Globus pallidus (tissue), 1 donor: ENCODE results near the gene RNF169.
A peak's percentile ranks its signal among the peaks of the same experiment; 100 is the strongest.

Experiments used
- DNase-seq: peaks from one replicate; pipeline ENCODE4 v3.0.0-alpha.2; 2015; ENCODE audit warnings: low spot score

Gene RNF169, protein sequence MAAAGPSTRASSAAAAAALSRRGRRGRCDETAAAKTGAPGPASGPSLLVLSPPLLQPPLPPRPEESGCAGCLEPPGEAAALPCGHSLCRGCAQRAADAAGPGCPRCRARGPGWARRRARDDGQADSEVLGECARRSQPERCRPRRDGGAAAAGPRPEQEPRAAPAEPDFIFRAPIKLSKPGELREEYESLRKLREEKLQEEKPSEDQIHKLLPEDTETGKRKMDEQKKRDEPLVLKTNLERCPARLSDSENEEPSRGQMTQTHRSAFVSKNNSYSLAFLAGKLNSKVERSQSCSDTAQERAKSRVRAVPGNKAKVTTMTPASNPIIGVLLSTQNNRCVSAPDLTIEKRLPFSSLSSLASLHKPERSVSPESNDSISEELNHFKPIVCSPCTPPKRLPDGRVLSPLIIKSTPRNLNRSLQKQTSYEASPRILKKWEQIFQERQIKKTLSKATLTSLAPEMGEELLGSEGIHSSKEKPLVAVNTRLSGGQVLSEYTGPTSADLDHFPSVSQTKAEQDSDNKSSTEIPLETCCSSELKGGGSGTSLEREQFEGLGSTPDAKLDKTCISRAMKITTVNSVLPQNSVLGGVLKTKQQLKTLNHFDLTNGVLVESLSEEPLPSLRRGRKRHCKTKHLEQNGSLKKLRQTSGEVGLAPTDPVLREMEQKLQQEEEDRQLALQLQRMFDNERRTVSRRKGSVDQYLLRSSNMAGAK

DNA sequence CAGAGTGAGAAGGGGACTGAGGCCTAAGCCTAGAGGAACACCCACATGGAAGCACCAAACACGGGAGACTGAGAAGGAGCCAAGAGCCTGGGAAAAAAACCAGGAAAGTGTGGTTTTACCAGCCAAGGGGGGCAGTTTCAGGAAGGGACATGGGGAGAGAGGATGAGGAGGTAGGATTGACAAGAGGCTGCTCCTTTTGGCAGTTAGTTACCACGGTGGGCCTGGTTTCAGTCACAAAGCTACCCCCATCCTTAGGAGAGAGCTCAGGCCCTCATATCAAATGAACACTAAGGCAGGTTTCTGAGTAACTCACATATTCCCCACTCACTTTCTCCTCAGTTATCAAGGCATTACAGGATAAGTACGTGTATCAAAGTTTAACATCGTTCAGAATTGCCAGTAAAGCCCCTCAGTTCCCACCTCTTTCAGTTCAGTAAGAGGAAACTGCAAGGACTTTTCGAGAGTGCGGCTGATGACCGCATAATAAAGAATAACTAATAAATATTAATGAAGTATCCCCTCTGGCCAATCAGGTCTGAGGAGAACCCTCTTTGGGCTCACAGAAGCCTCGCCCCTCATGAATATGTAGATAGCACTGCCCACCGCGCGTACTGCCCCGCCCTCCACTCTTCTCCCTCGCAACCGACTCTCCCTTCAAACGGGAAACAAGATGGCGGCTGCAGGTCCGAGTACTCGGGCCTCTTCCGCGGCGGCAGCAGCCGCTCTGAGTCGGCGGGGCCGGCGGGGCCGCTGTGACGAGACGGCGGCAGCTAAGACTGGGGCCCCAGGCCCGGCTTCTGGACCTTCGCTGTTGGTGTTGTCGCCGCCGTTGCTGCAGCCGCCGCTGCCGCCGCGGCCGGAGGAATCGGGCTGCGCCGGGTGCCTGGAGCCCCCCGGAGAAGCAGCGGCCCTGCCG lies at the start of gene RNF169:
Gene RNF169, plus strand, starts transcription at position 639 of the 916 bp plus-strand sequence. Its CDS starts 32 bp downstream, at position 671.
- DNase-seq, result peak; percentile 98

DNA sequence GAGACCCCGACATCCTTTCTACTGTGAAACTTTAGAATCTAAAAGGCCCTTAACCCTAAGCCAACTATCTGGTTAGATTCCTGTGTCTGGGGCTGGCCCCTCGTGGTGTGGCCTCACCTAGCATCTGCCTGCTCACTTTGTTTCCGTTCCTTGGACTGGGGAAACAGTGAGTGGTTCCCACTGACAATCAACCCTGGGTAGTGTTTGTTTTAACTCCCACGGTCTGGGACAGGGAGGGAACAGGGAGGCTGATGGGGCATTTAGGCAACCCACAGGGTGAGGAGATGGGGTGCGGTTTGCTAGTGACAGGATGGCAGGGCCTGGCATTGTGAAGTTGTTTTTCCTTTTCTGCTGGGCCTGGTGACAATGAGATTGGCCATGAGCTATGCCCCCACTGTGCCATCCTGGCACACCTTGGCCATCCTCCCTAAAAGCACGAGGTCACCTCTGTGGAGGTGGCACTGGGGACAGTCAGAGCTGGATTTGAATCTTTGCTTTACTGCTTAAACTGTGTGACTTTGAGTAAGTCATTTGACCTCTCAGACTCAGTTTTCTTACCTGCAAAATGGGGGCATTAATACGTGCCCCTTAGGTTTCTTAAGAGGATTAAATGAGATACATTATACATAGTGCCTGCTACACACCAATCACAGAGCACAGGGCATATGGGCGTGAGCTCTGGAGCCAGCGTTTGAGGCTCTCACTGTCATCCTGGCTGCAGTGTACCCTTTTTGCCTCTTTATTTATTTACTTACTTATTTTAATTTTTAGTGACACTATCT lies 48.8 kb upstream of the RNF169 start:
- DNase-seq, result no peak

DNA sequence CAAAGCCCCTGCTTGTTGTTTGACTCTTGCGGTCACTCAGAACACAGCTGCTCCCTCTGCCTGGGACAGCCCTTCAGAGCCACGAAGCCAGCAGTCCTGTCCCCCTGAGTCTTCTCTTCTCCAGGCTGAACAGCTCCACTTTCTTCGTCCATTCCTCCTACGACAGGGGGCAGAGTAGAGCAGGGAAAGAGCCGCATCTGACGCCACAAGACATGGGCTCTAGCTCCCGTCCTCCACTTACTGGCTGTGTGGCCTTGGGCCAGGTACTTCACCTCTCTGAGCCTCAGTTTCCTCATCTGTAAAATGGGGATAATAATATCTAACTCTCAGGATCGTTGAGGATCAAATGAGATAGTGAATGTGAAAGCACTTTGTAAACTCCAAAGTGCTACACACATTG lies 47.3 kb upstream of the RNF169 start:
- no peak for DNase-seq

DNA sequence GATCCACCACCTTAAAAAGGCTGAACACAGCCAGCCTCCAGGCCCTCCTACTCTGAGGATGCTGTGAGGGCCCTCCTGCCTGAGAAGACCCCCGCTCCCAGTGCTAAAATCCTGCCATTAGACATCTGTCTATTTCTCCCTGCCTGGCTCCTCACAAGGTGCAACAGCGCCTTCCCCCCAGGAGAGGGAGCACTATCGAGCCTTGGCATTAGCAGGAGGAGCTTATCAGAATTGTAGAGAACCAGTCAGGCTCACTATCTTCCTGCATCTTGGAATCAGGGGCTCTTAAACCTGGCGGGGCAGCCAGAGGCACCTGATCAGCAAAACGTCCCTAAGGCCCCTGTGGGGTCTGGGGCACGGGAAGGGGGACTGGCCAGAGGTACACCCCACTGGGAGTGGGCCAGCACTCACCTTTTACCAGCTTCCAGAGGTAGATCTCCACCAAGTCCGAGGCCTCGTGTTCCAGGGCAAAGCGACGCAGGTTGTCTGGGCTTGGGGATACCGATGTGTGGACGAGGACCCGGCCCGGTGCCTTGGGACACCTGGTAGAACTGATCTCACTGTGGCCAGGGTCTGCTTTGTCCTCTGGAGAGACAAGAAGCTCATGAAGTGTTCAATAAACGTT lies 46.2 kb upstream of the RNF169 start:
- peak; percentile 66 for DNase-seq

DNA sequence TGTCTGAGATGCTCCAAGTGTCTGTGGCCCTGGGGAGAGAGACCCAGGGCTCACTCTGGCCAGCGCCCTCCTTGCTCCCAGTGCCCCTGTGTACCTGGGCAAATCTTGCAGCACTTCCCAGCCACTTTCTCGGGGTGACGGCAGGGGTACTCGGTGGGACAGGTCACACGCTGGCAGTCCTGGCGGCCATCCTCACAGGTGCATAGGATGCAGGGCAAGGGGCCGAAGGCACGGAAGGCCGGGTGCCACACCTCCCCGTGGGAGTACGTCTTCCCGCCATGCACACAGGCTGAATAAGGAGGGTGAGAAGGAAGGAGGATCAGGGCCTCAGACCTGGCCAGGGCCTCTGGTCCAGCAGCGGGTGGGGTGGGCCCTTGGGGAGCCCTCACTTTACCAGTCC lies 45.4 kb upstream of the RNF169 start:
- DNase-seq, result no peak

DNA sequence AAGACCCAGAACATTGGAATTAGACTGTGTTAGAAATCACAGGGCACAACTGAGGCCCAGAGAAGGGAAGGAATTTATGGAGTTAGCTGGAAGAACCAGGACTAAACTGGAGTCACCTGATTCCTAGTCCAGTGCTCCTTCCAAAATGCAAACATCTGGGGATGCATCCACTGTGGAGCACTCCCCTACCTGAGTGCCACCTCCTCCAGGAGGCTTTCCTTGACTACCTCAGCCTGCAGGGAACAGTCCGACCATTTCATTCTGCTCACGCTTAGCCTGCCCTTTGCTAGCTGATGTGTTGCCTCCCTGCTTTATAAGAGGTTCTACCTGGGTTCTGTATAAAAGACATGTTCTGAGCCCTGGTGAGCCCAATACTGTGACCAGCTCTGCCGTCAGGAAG lies 41.5 kb upstream of the RNF169 start:
- DNase-seq, result no peak

DNA sequence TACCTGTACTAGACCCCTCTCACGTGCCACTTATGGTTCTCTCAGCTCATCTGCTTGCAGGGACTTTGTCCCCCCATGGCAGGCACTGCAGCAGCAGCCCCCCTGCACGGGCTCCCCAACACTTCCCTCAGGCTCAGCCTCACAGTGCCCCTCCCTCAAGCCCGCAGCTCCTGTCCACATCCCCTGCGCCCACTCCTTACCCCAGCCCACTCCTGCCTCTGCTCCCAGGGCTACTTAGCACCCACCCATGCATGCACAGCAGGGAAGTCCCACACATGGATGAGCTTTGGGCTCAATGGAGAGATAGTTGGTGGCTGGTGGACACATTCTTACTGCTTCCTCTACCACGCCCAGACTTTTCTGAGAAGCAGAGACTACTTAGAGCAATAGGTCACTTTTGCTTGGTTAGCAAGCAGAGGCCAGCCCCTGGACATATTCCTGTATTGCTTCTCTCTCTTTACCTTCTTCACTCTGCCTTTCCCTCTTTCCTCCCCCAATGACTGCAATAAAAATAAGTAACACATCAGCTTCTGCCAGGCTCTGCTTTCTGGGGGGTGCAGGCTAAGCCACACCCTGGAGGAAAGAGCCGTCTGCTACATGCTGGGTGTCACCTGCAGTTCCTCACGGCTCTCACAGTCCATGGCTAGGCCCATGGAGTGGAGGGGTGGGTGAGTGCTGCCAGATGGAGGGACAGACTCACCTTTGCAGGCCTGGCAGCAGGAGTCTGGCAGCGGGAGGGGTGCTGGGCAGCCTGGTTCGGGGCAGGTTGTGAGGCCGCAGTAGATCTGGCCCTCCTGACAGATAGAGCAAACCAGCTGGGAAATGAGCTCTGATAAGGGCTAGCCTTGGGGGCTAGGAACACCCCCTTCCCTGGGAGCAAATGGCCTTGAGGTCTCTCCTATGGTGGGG lies 40.8 kb upstream of the RNF169 start:
- DNase-seq, result no peak

DNA sequence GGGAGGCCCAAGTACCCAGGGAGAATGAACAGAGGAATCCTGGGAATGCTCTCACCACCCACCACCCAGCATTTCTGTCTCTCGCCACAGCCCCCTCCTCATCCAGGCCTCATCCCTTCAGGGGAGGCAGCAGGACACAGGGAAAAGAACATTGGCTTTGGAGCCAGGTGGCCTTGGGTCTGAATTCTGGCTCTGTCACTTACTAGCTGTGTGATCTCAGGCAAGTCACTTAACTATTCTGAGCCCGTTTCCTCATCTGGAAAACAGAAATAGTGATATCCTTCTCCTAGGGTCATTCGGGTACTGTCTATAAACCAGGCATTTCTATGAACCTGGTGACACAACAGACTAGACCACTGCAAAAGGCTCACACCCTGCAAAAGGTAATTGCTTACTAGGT lies 39.5 kb upstream of the RNF169 start:
- DNase-seq, result no peak

DNA sequence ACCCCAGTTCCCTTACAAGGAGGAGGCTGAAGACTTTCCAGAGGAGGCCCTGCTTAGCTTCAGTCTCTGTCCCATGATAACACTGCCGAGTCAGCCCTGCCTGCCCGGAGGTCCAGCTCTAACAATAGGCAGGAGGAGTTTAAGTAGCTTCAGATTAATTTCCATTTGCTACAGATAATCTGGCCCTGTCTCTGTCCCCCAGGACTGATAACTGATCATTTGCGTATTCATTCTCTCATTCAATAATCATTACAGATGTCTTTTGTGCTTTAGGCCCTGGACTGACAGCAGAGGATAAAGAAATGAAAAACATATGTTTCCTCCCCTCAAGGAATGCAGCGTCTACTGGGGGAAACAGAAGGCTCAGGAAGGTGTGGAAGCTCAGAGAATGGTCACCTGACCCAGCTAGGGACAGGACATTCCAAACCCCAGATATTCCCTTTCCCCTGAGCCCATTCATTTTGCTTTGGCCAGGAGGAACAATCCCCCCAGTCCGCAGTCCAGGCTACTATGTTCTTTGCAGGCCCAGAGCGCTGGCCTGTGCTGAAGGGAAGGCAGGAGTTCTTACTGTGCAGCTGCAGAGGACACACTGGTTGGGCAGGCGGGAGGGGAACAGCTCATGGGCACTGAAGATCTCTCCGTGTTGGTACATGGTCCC lies 38.2 kb upstream of the RNF169 start:
- no peak for DNase-seq

DNA sequence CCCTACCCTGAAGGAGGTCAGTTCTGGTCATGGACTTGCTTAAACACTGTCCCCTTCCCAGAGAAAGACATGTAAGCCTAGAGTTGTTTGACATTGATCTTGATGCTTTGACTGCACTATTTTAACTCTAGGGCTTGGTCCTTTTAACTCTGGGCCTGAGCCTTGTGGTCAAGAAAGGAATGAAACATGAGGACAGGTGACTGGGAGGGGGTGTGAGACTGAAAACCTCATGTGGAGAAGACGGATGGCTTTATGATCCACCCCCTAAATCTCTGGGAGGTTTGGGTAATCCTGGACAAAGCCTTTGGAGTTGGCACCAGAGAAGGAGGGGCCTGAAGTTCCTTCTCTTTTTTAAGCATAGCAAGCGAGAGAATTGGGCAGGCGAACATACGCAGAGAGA lies 35.0 kb upstream of the RNF169 start:
- DNase-seq, result no peak

DNA sequence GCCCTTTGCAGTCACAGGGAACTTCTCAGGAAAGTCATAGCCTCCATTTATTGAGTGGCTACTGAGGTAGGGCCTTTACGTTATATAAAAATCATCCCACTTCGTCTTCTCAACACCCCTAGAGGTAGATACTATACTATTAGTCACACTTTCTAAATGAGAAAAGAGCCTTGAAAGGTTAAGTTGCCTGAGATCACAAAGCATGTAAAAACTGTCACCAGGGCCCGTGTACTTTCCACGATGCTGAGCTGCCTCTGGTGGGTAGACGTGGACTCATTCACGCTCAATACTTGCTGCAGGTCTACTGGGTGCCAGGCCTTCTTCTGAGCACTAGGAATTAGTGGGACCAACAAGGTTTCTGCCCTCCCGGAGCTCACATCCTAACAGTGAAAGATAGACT lies 33.7 kb upstream of the RNF169 start:
- no peak for DNase-seq

DNA sequence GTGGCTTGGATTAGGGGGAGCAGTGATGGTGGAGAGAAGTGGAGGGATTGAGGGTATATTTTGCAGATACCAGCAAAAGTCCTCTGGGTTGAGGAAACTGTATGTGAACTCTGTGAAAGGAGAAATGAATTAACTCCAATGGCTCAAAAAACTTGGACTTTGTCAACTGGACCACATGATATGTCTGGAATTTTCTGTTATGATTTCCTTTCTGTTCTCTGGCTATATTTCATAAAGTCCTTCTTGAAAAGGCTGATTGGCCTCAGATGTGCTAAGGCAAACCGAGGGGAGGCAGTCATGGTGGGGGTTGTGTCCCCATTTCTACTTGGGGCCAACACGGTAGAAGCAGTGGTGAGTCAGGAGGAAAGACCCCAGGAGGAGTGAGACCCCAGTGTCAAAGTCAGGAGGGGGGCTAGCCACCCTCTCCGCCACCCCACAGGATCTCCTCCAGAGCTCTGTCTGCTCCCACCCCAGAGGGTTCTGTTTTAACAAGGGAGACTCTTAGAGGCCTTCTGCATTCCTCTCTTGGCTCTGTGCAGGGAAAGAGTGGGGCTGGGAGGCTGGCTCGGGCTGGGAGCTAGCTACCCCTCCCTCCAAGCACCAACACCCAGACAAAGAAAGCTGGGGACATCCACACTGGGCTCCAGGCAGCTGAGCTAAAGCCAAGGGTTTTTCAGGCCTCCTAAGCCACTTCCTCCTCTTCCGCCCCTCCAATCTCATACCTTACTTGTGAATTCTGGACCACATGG lies 31.3 kb upstream of the RNF169 start:
- no peak for DNase-seq

DNA sequence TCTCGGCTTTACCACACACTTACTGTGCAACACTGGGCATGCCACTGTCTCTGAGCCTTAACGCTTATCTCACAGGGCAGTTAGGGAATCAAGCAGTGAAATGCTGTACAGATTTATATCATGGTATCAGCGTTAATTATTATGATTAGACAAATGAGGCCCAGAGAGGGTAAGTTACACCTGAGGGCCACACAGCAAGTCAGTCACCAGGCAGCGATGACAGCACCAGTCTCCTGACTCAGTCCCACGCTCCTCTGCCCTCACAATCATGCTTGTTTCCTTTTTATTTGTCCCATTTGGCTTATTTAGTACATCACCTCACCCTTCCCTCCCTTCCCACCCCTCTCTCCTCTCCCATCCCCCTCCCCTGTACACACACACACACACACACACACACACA lies 29.6 kb upstream of the RNF169 start:
- no peak for DNase-seq

DNA sequence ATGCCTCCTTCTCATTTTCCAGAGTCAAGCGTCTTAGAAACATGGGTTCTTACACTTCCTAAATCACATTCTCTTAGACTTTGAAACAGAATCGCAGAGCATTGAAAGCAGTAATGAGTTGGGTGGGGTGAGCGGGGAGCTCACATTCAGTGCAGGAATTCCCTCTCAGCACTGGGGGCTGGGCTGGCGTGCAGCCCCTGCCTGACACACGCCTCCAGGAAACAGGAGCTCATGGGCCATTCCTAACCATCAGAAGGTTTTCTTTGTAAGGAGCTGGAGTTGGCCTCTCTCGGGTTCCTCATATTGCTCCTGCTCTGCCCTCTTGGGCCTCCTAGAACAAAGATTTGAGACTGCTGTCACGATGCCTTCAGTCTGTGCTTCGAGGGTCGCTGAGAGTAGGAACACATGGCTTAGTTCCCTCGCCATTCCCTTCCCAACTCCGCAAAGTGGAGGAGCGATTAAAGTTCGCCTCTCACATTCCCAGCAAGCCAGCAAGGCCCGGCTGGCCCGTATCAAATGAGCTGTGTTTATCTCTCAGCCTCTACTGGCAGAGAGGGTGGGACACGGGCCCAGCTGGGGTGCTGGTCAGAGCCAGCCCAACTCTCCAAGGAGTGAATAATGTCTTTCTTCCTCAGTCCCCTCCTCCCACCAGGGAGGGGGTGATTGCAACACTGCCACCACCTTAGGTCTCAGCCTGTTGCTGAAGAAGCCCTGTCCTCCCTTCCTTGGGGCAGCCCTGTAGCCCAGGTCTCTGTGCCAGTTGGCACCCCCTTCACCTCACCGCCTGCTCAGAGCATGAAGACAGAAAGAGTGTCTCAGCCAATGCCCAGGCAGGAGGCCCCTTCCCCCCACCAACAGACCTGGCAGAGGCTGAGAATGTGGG lies 27.8 kb upstream of the RNF169 start:
- peak; percentile 90 for DNase-seq

DNA sequence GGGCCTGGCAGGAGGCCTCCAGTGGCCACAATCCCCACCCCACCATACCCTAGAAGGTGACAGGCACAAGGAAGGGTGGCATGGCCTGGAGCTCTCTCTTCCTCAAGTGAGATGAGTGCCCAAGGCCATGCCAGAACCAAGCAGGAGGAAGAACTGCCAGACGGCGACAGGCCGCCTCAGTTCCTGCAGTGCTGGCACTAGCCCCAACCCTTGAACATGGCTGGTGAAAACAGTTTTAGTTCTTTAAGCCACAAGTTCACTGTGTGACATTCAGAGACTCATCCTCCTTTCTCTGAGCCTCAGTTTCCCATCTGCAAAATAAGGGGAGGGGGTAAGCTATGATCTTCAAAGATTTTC lies 27.2 kb upstream of the RNF169 start:
- DNase-seq, result peak; percentile 54

DNA sequence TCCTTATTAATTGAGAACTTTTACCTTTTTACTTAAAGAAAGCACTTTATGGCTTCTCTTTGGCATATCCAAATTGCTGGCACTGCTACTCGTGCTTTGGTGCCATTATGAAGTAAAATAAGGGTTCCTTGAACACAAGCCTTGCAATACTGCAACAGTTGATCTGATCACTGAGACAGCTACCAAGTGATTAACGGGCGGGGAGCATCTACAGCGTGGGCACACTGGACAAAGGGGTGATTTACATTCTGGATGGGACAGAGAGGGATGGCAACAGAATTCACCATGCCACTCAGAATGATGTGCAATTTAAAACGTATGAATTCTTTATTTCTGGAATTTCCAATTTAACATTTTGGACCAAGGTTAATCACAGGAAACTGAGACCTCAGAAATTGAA lies 25.1 kb upstream of the RNF169 start:
- peak; percentile 59 for DNase-seq

DNA sequence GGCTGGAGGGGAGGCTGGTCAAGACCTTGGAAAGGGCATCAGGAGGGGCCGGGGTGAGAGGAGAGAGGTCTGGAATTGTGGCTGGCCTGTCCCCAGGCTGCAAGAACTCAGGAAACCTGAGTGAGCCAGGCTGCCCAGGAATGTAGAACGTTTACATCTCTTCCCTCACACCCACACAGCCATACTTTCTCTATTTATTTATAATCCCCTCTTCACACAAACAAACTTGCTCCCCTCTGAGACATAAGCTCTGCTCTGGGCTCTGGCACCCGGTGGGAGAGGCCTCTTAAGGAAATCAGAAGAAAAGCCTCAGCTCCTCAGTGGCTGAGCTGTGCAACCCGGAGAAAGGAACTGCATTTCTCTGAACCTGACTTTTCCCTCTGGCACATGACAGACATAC lies 22.9 kb upstream of the RNF169 start:
- no peak for DNase-seq
